ENCODE measurements around the gene SDC3. TPM values are rescaled to one million over a fixed set of nuclear protein-coding genes. Genes with fewer than 3 reads are reported as not detected.
"Not testable (repeated sequence)": the region's sequence is repeated elsewhere in the genome, so short reads cannot be mapped to it uniquely, and the experiment has no call there.

The SDC3 gene
- total RNA-seq, 1 donor from 2014 or later, result 26.0 TPM

DNA sequence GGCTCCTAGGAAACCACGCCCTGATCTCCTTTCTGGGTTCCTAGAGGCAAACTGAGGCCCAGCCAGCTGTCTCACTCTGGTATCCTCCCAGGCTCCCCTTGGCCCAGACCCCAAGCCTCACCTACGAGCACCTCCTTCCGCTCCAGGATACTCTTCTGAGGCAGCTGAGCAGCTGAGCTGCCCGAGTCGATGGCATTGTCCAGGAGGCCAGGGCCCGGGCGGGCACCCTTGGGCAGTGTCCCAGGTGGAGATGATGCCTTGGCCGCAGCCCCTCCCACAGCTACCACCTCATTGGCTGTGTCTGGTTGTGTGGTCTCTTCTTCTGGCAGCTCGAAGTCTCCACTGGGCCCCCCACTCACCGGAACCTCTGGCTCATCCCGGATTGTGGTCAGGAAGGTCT, 34.4 kb downstream of the SDC3 start:
- no peak for DNase-seq

- no peak for DNase-seq
Measured at GRCh38 chr1:30872948-30873263, 35.7 kb downstream of the SDC3 start.

GRCh38 chr1:30872033-30872947, 36.3 kb downstream of the SDC3 start:
- DNase-seq, result no peak

- DNase-seq, result no peak
Measured at GRCh38 chr1:30871276-30871871, 37.2 kb downstream of the SDC3 start.

- DNase-seq, result no peak
Measured at GRCh38 chr1:30870656-30871055, 37.9 kb downstream of the SDC3 start.

GRCh38 chr1:30870035-30870434, 38.5 kb downstream of the SDC3 start:
- no peak for DNase-seq

DNA sequence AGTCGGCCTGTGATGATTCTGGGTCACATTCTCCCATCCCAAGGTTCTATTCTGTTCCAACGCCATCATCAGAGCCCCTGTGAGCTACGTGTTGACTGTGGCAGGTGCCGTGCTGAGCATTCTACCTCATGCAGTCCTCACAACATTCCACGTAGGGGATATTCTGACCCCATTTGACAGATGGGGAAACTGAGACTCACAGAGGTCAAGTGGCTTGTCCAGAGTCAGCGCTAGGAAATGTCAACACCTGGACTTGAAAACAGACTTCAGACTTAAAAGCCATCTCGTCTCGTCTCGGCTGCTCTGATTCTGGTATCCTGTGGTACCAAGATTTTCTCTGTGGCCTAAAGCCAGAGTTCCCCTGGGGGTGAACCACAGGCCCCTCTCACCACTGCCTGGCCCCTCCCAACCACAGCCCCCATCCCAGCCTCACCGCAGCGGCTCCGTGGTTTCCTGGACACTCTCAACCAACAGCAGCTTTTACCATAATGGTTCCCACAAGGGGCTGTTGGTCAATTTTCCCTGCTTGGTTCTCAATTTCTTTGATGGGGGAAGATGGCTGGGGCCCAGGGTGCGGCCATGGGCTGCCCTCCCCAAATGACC, 39.6 kb downstream of the SDC3 start:
- no peak for DNase-seq

DNA sequence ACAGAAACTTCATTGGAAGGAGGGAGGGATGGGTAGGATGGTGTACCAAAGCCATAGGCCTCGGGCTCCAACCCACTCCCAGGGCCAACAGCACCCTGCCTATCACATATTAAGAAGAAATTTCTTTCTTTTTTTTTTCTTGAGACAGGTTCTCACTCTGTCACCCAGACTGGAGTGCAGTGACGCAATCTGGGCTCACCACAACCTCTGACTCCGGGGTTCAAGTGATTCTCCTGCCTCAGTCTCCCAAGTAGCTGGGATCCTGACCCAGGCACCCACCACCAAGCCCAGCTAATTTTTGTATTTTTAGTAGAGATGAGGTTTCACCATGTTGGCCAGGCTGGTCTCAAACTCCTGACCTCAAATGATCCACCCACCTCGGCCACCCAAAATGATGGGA, 40.5 kb downstream of the SDC3 start:
- not testable (repeated sequence) for DNase-seq

- DNase-seq, result no peak
Measured at GRCh38 chr1:30867537-30867936, 41.0 kb downstream of the SDC3 start.

DNA sequence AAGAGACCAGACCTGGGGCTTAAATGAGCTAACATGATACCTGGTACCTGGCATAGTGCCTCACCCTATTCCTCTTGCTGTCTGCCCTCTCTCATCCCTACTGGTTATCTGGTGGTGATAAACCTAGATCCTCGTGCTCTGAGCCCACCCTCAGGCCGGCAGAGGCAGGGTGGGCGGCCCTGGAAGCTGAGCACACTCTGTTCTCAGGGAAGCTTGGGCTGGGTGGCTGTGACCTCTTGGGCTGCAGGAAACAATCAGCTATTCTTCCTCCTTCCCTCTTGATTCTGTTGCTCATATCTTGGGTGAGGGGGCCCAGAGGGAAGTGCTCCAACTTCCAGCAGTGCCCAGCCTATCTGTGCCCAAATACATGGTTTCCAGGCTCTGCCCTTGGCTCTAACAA, 42.0 kb downstream of the SDC3 start:
- DNase-seq, result no peak

- DNase-seq, result peak; percentile 59
Measured at GRCh38 chr1:30864681-30865080, 43.9 kb downstream of the SDC3 start.

DNA sequence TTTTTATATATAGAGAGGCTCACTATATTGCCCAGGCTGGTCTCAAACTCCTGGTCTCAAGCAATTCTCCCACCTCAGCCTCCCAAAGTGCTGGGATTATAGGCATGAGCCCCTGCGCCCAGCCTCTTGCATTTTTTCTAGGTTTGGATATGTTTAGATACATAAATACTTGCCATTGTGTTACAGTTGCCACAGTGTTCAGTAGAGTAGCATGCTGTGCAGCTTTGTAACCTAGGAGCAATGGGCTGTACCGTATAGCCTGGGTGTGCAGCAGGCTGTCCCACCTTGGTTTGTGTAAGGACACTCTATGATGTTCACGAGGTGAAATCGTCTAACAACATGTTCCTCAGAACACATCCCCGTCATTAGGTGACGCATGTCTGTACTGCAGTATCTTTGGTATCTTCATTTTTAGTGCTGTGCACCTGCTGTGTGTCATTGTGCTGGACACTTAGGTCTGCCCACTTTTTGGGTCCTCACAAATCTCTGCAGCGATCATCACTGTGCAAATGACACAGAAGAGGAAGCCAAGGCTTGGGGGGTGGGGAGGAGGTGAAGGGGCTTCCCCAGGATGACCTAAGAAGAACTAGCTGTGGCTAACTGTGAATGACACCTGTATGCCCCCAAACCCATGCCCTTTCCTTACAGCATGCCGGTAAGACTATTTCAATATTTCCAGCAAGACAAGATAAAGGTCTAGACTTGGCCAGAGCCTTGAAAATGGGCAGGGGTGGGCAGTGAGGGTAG, 44.5 kb downstream of the SDC3 start:
- DNase-seq, result no peak

DNA sequence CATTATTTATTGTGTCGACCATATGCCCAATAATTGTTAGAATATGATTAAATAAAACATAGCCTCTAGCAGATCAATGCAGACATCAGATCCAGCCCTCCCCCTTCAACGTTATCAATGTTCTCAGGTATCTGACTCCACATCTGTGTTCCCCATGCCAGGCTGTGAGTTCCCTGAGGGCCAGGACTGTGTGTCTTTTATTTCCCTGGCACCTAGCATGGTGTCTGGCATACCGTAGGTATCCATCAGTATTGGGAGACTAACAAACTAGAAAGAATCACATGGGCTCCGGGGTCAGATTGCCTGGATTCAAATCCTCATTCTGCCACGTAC, 48.3 kb downstream of the SDC3 start:
- DNase-seq, result no peak

GRCh38 chr1:30857964-30858363, 50.6 kb downstream of the SDC3 start:
- DNase-seq, result no peak

DNA sequence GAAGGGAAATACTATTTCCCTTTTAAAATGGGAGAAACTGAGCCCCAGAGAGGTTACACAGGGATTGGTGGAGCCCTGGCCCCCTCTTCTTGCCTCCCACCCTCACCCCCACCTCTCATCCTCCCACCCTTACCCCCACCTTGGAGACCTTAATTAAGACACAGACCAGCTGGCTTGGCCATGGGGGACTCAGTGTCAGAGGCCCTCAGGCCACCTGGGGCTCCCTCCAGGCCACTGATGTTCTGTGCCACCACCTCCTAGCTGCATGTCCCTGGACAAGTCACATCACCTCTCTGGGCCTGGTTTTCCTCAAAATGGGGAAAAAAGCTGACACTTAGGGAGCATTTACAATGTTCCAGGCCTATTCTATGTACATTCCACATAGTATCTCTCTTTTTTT, 51.5 kb downstream of the SDC3 start:
- DNase-seq, result no peak

GRCh38 chr1:30856260-30856790, 52.2 kb downstream of the SDC3 start:
- DNase-seq, result no peak

- DNase-seq, result no peak
Measured at GRCh38 chr1:30855686-30856259, 52.8 kb downstream of the SDC3 start.

DNA sequence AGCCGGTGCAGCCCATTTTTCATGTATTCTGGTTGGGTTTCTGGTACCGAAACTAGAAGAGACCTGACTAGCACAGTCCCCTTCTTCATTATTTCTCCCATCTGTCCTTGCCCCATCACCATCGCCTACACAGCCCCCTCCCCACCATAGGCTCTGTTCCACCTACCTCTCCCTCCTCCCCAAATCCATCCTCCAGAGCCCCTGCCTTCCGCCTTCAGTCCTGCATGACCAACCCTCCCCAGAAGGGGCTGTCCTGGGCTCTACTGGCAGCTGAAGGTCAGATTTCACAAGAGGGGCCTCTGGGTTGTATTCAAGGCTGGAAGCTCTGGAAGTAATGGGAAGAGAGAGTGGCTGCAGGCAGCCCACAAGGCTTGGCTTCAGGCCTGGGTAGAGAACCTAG, 55.2 kb downstream of the SDC3 start:
- DNase-seq, result no peak

- DNase-seq, result peak; percentile 54
Measured at GRCh38 chr1:30852026-30852425, 56.5 kb downstream of the SDC3 start.

DNA sequence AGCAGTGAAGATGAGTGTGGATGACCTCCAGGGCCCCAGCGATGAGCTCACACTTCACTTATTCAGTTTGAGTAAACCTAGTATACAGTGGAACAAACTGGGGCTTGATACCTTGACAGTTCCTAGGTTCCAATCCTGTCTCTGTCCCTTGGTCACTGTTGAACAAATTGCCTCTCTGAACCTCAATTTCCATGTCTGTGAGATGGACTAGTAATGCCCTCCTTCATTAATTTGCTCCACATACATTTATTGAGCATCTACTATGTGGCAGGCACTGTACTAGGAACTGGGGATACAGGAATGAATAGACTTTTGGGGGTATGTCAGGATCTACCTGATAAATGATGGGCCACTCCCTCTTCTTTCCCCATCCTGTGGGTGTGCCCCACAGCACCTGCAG, 57.3 kb downstream of the SDC3 start:
- no peak for DNase-seq

DNA sequence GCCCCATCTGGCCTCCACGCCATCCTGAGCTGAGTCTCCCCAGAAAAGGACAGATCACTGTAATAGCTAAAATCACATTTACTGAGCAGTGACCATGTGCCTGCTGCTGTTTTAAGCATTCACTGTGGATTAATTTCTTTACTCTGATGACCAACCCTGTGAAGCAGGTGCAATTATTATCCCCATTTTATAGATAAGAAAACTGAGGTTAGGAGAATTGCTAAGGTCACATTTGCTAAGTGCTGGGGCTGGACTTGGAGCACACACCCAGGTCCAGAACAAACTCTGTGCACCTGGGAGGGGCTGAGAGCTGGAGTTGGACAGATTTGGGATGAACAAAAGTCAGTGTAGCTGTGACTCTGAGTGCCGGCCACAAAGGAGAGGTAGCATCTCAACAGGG, 58.0 kb downstream of the SDC3 start:
- no peak for DNase-seq

DNA sequence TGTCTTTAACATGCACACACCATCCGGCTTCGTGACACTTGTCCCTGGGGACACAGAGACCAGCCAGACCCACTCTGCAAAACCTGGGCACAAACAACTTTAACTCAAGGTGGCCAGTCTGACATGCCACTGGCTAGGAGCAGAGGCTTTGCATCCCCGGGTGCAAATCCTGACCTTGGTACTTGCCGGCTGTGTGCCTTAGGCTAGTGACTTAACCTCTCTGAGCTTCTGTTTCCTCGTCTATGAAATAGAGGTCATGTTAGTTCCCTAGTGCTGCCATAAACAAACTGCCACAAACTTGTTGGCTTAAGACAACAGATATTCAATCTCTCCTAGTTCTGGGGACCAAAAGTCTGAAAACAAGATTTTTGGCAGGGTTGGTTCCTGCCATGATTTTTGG, 60.4 kb downstream of the SDC3 start:
- DNase-seq, result no peak

Measured in tongue (tissue), 2 donors.